ENCODE results near the gene ANKRD65.

- TF ChIP-seq MAX (IDR thresholded peaks at IDR 0.05) (no peak), CTCF (IDR thresholded peaks at IDR 0.05 in 2 of 3, conservative IDR thresholded peaks at IDR 0.05 in 1 of 3; ENCODE audit: borderline replicate concordance in 1 of 3, insufficient read depth in 1 of 3, low read depth in 2 of 3, low read length in 2 of 3) (no peak), ZNF274 (IDR thresholded peaks at IDR 0.05; ENCODE audit: low read depth, low read length) (no peak), SP1 (IDR thresholded peaks at IDR 0.05; ENCODE audit: low read depth) (no peak), EZH2phosphoT487 (IDR thresholded peaks at IDR 0.05; ENCODE audit: borderline replicate concordance) (no peak), POLR2A (IDR thresholded peaks at IDR 0.05; ENCODE audit: borderline replicate concordance, extremely low read depth, insufficient read depth, insufficient read length) (no peak), EZH2 (IDR thresholded peaks at IDR 0.05) (no peak), CBX3 (IDR thresholded peaks at IDR 0.05; ENCODE audit: low read depth) (no peak), POLR2AphosphoS5 (IDR thresholded peaks at IDR 0.05; ENCODE audit: low read depth, low read length) (no peak), YY1 (IDR thresholded peaks at IDR 0.05; ENCODE audit: extremely low read depth, insufficient replicate concordance, low read depth, low read length) (no peak), TCF7L2 (IDR thresholded peaks at IDR 0.05; ENCODE audit: borderline replicate concordance, extremely low read depth, insufficient read depth, insufficient read length) (no peak), RAD21 (IDR thresholded peaks at IDR 0.05; ENCODE audit: low read depth) (no peak), ELF1 (IDR thresholded peaks at IDR 0.05; ENCODE audit: borderline replicate concordance, low read depth) (no peak)
These were observed 4.3 kb upstream of the ANKRD65 start for GRCh38 chr1:1425426-1425752.
